ENCODE measurements around the gene SFTPB. TPM values are rescaled to one million over a fixed set of nuclear protein-coding genes. Genes with fewer than 3 reads are reported as not detected.

SFTPB gene
- polyA plus RNA-seq, 1 donor from 2014 or later = not detected

DNA sequence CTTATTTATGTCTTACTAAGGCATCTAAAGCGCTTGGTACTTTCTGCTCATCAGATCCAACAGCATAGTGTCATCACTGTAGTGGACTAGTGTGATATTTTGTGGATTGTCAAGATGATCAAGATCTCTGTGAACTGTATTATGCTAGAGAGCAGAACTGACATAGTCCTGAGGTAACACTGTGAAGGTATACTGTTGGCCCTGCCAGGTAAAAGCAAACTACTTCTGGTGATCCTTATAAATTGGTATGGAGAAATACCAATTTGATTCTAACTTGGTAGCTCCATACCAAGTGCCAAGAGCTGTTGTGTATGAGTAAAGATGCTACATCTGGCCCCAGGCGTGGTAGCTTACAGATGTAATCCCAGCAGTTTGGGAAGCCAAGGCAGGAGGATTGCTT, 15.9 kb downstream of the SFTPB start:
- Histone ChIP-seq H3F3A (ENCODE audit: insufficient read depth, low read length, poor library complexity, severe bottlenecking) (no peaks in the 10 kb centered on the region), H2AFZ (ENCODE audit: low read depth, low read length) (no peak overlapping the region), H3K4me3 (ENCODE audit: low read length) (no peak overlapping the region), H3K9me2 (ENCODE audit: insufficient read depth, low read length) (no peaks in the 10 kb centered on the region), H3K27ac (ENCODE audit: low read length) (no peak overlapping the region), H3K36me3 (ENCODE audit: insufficient read depth, low read length) (peaks cover 8% of the 10 kb centered on the region), H3K9me3 (ENCODE audit: low read length) (no peaks in the 10 kb centered on the region), H3K9ac (ENCODE audit: low read length) (no peak overlapping the region), H3K27me3 (ENCODE audit: insufficient read depth, low read depth, low read length) (no peaks in the 10 kb centered on the region), H3K4me2 (ENCODE audit: low read length) (no peak overlapping the region), H3K79me2 (replicated peaks; ENCODE audit: insufficient read depth, low read length) (no peaks in the 10 kb centered on the region), H4K20me1 (ENCODE audit: insufficient read depth) (no peaks in the 10 kb centered on the region)
- TF ChIP-seq RAD21 (conservative IDR thresholded peaks at IDR 0.05) = no peak
- no peak for TF ChIP-seq EP300 (conservative IDR thresholded peaks at IDR 0.05; ENCODE audit: poor library complexity, severe bottlenecking)

- Histone ChIP-seq H3K4me2 (ENCODE audit: low read length) (no peak overlapping the region), H3K79me2 (replicated peaks; ENCODE audit: insufficient read depth, low read length) (no peaks in the 10 kb centered on the region), H3K27ac (ENCODE audit: low read length) (no peak overlapping the region), H3K36me3 (ENCODE audit: insufficient read depth, low read length) (peaks cover 11% of the 10 kb centered on the region), H3K4me3 (ENCODE audit: low read length) (no peak overlapping the region), H3F3A (ENCODE audit: insufficient read depth, low read length, poor library complexity, severe bottlenecking) (no peaks in the 10 kb centered on the region), H3K9me3 (ENCODE audit: low read length) (no peaks in the 10 kb centered on the region), H3K9ac (ENCODE audit: low read length) (no peak overlapping the region), H2AFZ (ENCODE audit: low read depth, low read length) (no peak overlapping the region), H4K20me1 (ENCODE audit: insufficient read depth) (no peaks in the 10 kb centered on the region), H3K9me2 (ENCODE audit: insufficient read depth, low read length) (no peaks in the 10 kb centered on the region), H3K27me3 (ENCODE audit: insufficient read depth, low read depth, low read length) (no peaks in the 10 kb centered on the region)
- TF ChIP-seq EZH2 (IDR thresholded peaks at IDR 0.05; ENCODE audit: borderline replicate concordance, insufficient read depth, low read length, poor library complexity, severe bottlenecking) = no peak
- TF ChIP-seq RAD21 (conservative IDR thresholded peaks at IDR 0.05) = no peak
- TF ChIP-seq, protein P1, sequence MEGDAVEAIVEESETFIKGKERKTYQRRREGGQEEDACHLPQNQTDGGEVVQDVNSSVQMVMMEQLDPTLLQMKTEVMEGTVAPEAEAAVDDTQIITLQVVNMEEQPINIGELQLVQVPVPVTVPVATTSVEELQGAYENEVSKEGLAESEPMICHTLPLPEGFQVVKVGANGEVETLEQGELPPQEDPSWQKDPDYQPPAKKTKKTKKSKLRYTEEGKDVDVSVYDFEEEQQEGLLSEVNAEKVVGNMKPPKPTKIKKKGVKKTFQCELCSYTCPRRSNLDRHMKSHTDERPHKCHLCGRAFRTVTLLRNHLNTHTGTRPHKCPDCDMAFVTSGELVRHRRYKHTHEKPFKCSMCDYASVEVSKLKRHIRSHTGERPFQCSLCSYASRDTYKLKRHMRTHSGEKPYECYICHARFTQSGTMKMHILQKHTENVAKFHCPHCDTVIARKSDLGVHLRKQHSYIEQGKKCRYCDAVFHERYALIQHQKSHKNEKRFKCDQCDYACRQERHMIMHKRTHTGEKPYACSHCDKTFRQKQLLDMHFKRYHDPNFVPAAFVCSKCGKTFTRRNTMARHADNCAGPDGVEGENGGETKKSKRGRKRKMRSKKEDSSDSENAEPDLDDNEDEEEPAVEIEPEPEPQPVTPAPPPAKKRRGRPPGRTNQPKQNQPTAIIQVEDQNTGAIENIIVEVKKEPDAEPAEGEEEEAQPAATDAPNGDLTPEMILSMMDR (IDR thresholded peaks at IDR 0.05; ENCODE audit: poor library complexity, severe bottlenecking) = no peak
- no peak for TF ChIP-seq MXI1 (conservative IDR thresholded peaks at IDR 0.05; ENCODE audit: poor library complexity, severe bottlenecking)
Observed at GRCh38 chr2:85651097-85651496, 16.9 kb downstream of the SFTPB start.

DNA sequence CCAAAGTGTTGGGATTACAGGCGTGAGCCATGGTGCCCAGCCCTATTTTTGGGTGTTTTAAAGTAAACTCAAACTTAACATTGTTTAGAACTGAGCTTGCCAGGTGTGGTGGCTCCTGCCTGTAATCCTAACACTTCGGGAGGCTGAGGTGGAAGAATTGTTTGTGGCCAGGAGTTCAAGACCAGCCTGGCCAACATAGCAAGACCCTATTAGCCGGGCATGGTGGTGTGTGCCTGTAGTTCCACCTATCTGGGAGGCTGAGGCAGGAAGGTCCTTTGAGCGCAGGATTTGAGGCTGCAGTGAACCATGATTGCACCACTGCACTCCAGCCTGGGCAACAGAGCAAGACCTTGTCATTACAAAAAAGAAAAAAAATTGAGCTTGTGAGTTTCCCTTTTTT, 17.5 kb downstream of the SFTPB start:
- no peak overlapping the region for H3K27ac ChIP-seq (ENCODE audit: low read length)
- peaks cover 11% of the 10 kb centered on the region for H3K36me3 ChIP-seq (ENCODE audit: insufficient read depth, low read length)
- no peaks in the 10 kb centered on the region for H3K79me2 ChIP-seq (replicated peaks; ENCODE audit: insufficient read depth, low read length)
- no peaks in the 10 kb centered on the region for H3K9me3 ChIP-seq (ENCODE audit: low read length)
- H2AFZ ChIP-seq (ENCODE audit: low read depth, low read length) = no peak overlapping the region
- no peak overlapping the region for H3K9ac ChIP-seq (ENCODE audit: low read length)
- TF ChIP-seq MXI1 (conservative IDR thresholded peaks at IDR 0.05; ENCODE audit: poor library complexity, severe bottlenecking) (no peak), EP300 (conservative IDR thresholded peaks at IDR 0.05; ENCODE audit: poor library complexity, severe bottlenecking) (no peak), REST (IDR thresholded peaks at IDR 0.05; ENCODE audit: borderline replicate concordance) (no peak), RAD21 (conservative IDR thresholded peaks at IDR 0.05) (no peak), TAF1 (IDR thresholded peaks at IDR 0.05; ENCODE audit: low read depth) (no peak), SMC3 (conservative IDR thresholded peaks at IDR 0.05; ENCODE audit: poor library complexity) (no peak), EZH2 (IDR thresholded peaks at IDR 0.05; ENCODE audit: borderline replicate concordance, insufficient read depth, low read length, poor library complexity, severe bottlenecking) (no peak), POLR2AphosphoS5 (IDR thresholded peaks at IDR 0.05) (no peak)
- TF ChIP-seq, protein P1 (IDR thresholded peaks at IDR 0.05; ENCODE audit: poor library complexity, severe bottlenecking) = no peak
- H3K9me2 ChIP-seq (ENCODE audit: insufficient read depth, low read length) = no peaks in the 10 kb centered on the region
- no peak overlapping the region for H3K4me3 ChIP-seq (ENCODE audit: low read length)
- no peaks in the 10 kb centered on the region for H3F3A ChIP-seq (ENCODE audit: insufficient read depth, low read length, poor library complexity, severe bottlenecking)
- no peak overlapping the region for H3K4me2 ChIP-seq (ENCODE audit: low read length)
- no peaks in the 10 kb centered on the region for H3K27me3 ChIP-seq (ENCODE audit: insufficient read depth, low read depth, low read length)
- H4K20me1 ChIP-seq (ENCODE audit: insufficient read depth) = no peaks in the 10 kb centered on the region
